ENCODE data around the gene HPN. TPM values are rescaled to one million over a fixed set of nuclear protein-coding genes. Genes with fewer than 3 reads are reported as not detected.

HPN gene
- total RNA-seq, 1 experiment from 2014 or later = 10.6 TPM

DNA sequence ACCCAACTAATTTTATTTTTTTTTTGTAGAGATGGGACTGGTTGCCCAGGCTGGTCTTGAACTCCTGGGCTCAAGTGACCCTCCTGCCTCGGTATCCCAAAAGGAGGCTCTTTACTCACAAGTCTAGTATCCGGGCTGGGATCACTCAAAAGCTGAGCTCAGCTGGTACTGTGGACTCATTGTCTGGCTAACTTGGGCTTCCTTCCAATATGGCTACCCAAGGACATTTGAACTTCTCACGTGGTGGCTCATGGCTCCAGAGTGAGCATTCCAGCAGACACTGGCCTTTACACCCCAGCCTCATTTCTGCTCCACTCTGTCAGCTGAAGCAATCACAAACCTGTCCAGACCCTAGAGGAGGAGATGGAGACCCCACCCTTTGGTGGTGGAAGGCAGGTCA, 28.9 kb downstream of the HPN start:
- Histone ChIP-seq H2BK20ac (ENCODE audit: low read depth, low read length, poor library complexity, severe bottlenecking) (no peak overlapping the region), H2AK5ac (ENCODE audit: insufficient read length, low read length) (no peak overlapping the region), H3K56ac (ENCODE audit: insufficient read length, low read depth, low read length) (no peak overlapping the region), H3K14ac (ENCODE audit: insufficient read depth, low read length) (no peak overlapping the region), H2BK15ac (ENCODE audit: low read depth, low read length) (no peak overlapping the region), H3K18ac (ENCODE audit: insufficient read length, low read depth, low read length) (no peak overlapping the region), H2BK5ac (ENCODE audit: insufficient read length, low read length) (no peak overlapping the region), H4K91ac (ENCODE audit: insufficient read length, low read depth, low read length) (no peak overlapping the region), H3K4ac (ENCODE audit: low read depth, low read length) (no peak overlapping the region), H2BK120ac (ENCODE audit: low read depth, low read length, poor library complexity, severe bottlenecking) (no peak overlapping the region), H3K9me3 (ENCODE audit: control insufficient read depth, low read depth, low read length) (no peaks in the 10 kb centered on the region), H3K23ac (ENCODE audit: insufficient read length, low read depth, low read length) (no peak overlapping the region), H3K79me2 (ENCODE audit: insufficient read depth, low read length) (no peaks in the 10 kb centered on the region), H3K27me3 (ENCODE audit: insufficient read depth, low read length) (no peaks in the 10 kb centered on the region), H3K4me1 (ENCODE audit: insufficient read depth, low read length) (peaks cover 5% of the 10 kb centered on the region; the same call in 1 of the 2 replicates), H4K8ac (replicated peaks; ENCODE audit: insufficient read length, low read depth, low read length) (no peak overlapping the region), H3K79me1 (ENCODE audit: insufficient read depth, low read depth, low read length, poor library complexity, severe bottlenecking) (no peaks in the 10 kb centered on the region), H3K9ac (ENCODE audit: extremely low read depth, insufficient read length, low read length) (no peak overlapping the region), H4K20me1 (ENCODE audit: control insufficient read depth, insufficient read depth, insufficient read length) (no peaks in the 10 kb centered on the region), H2BK12ac (ENCODE audit: insufficient read length, low read depth, low read length) (no peak overlapping the region), H3K27ac (ENCODE audit: insufficient read length, low read depth, low read length) (no peak overlapping the region), H2AFZ (ENCODE audit: low read length) (no peak overlapping the region), H3K4me2 (ENCODE audit: insufficient read depth, insufficient read length, low read length) (no peak overlapping the region), H3T11ph (ENCODE audit: low read length) (no peak overlapping the region), H4K5ac (ENCODE audit: insufficient read length, low read depth, low read length) (no peak overlapping the region), H3K23me2 (ENCODE audit: insufficient read length, low read depth, low read length, poor library complexity, severe bottlenecking) (no peaks in the 10 kb centered on the region)
- TF ChIP-seq, protein P1, sequence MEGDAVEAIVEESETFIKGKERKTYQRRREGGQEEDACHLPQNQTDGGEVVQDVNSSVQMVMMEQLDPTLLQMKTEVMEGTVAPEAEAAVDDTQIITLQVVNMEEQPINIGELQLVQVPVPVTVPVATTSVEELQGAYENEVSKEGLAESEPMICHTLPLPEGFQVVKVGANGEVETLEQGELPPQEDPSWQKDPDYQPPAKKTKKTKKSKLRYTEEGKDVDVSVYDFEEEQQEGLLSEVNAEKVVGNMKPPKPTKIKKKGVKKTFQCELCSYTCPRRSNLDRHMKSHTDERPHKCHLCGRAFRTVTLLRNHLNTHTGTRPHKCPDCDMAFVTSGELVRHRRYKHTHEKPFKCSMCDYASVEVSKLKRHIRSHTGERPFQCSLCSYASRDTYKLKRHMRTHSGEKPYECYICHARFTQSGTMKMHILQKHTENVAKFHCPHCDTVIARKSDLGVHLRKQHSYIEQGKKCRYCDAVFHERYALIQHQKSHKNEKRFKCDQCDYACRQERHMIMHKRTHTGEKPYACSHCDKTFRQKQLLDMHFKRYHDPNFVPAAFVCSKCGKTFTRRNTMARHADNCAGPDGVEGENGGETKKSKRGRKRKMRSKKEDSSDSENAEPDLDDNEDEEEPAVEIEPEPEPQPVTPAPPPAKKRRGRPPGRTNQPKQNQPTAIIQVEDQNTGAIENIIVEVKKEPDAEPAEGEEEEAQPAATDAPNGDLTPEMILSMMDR (conservative IDR thresholded peaks at IDR 0.05) = no peak
- H3K4me1 Mint-ChIP-seq = peaks cover 26 to 34% of the 10 kb centered on the region in 2 experiments
- WGBS (ENCODE audit: extremely low coverage, insufficient read length, low lambda C conversion rate) = no CpG with 5 or more reads among the region's 3 CpGs
- peaks cover 0 to 4% (median 0%) of the 10 kb centered on the region in 3 experiments; a peak in 3 of 7 replicates for H3K36me3 Mint-ChIP-seq (ENCODE audit: insufficient read depth in 1 of 3, low read depth in 3 of 3)
- no peak for DNase-seq
- H3K27me3 Mint-ChIP-seq (ENCODE audit: low read depth) = no peaks in the 10 kb centered on the region; the same call in 1 of the 2 replicates
- no peak overlapping the region for H3K4me3 Mint-ChIP-seq
- H3K27ac Mint-ChIP-seq = no peak overlapping the region
- H3K9me3 Mint-ChIP-seq = peaks cover 6 to 8% of the 10 kb centered on the region in 2 experiments; a peak in 4 of 5 replicates

Measured in H9 (cell line).